Right cardiac atrium (tissue), 5 donors: ENCODE results near the gene SPATC1L. TPM values are rescaled to one million over a fixed set of nuclear protein-coding genes. Genes with fewer than 3 reads are reported as not detected.
A peak's percentile ranks its signal among the peaks of the same experiment; 100 is the strongest.

Experiments used
- ATAC-seq, 2 donors: fragments of 200-7000 bp; cut with Tn5 transposase; one replicate each; pipeline versions ENCODE4 v1.8.0 to v1.9.1; 2020; ENCODE audit warnings: moderate library complexity in 2 of 2, mild to moderate bottlenecking in 1 of 2
- DNase-seq, 3 donors: peaks; one replicate each; pipeline ENCODE4 v3.0.0-alpha.2; 2020
- H3K27ac ChIP-seq: one replicate; pipeline ENCODE4 v1.5.1; 2013; ENCODE audit warnings: mild to moderate bottlenecking, low read length, control low read depth, moderate library complexity
- H3K27me3 ChIP-seq: one replicate; pipeline ENCODE4 v1.6.1; 2013; ENCODE audit not compliant: control insufficient read depth, insufficient read depth
- H3K4me1 ChIP-seq: one replicate; pipeline ENCODE4 v1.6.1; 2013; ENCODE audit warnings: low read length; ENCODE audit not compliant: control insufficient read depth, insufficient read depth
- H3K4me3 ChIP-seq: one replicate; pipeline ENCODE4 v1.5.1; 2013; ENCODE audit warnings: low read length, control low read depth
- H3K9me3 ChIP-seq: one replicate; pipeline ENCODE4 v1.6.1; 2013; ENCODE audit warnings: low read length; ENCODE audit not compliant: control insufficient read depth
- WGBS: extraction: QIAGEN DNeasy Blood & Tissue Kit; methylation state at CpG from one replicate; pipeline ENCODE4 v1.1.7; 2013; 5-methylcytosine and 5-hydroxymethylcytosine counted together
- intact Hi-C, 4 donors: fragments of 100-400 bp; cut with DNase I; formaldehyde crosslinking; loops; one replicate each; pipeline versions ENCODE4 v1.11.0 to v1.14.0; 2022 to 2023
- polyA plus RNA-seq: library from polyadenylated mRNA; stranded (reverse); fragments of 200-250 nt; gene quantifications from one replicate; pipeline ENCODE4 v1.2.3, GENCODE V29; 2013
- total RNA-seq, 4 donors: library from RNA; stranded (reverse); fragmentation: NEBNext Ultra II Directional; extraction: Animal tissue kit (Norgen Biotek cat#: 25700); gene quantifications; one replicate each; pipeline ENCODE4 v1.2.1, GENCODE V29; 2021
- donor health status: healthy with polysubstance abuse.
- donor health status: DM: no; HTN: yes; CAD: no.
- donor health status: DM: no; HTN: no; CAD: no.
- donor health status: DM: no; HTN: yes; CAD: no; lungs with severe emphysema.
- donor health status: DM: yes; HTN: yes; CAD: no.

SPATC1L gene
- total and polyA plus RNA-seq, 5 donors, result 8.8 to 12.0 (median 11.3) TPM

DNA sequence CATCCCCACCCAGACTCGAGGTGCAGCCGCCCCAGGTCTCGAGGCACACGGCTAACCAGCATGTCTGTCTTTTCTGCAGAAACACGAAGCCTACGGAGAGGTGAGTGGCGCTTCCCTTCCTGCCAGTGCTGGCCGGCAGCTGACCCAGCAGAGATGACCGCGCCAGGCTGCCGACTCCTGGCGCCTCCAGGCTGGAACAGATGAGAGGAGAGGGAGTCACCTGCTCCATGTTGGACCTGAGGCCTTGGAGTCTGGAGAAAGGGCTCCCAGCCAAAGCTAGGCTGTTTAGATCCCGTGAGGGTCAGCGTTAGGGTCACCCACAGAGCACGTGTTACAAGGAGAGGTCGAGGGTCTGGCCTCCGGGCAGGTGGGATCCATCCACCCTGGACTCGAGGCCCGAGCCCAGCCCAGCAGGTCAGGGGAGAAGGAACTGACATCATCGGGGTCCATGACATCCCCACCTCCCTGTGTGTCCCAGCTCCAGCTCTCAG, 71.5 kb downstream of the SPATC1L start:
- intact Hi-C loops, result loop anchor here in 1 of 4 donors (10.0 kb wide), 1 partner anchor 108 kb away; no protein-coding TSS in a partner anchor
- DNase-seq, result peak; percentile 10 to 38 (median 34)
- Histone ChIP-seq H3K27me3 (no peaks in the 10 kb centered on the region), H3K27ac (no peak overlapping the region), H3K9me3 (no peaks in the 10 kb centered on the region), H3K4me3 (no peak overlapping the region), H3K4me1 (no peaks in the 10 kb centered on the region)
- no peak for ATAC-seq
- 95% methylated on average over 20 of the region's 20 CpGs for WGBS

DNA sequence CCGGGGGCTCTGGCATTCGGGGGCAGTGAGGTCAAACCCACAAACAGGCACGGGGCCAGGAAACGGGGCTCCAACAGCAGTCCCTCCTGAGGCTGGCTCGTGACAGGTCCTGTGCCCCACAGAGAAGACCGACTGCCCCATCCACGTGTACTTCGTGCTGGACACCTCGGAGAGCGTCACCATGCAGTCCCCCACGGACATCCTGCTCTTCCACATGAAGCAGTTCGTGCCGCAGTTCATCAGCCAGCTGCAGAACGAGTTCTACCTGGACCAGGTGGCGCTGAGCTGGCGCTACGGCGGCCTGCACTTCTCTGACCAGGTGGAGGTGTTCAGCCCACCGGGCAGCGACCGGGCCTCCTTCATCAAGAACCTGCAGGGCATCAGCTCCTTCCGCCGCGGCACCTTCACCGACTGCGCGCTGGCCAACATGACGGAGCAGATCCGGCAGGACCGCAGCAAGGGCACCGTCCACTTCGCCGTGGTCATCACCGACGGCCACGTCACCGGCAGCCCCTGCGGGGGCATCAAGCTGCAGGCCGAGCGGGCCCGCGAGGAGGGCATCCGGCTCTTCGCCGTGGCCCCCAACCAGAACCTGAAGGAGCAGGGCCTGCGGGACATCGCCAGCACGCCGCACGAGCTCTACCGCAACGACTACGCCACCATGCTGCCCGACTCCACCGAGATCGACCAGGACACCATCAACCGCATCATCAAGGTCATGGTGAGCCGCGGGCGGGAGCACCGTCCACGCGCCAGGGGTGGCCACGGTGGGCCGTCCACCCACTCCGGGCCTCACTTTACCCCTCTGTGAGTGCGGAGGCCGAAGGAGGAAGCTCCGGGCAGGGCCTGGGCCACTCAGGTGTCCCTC, 72.2 kb downstream of the SPATC1L start:
- DNase-seq (peak; percentile 18 to 65 (median 56)), ATAC-seq (no peak)
- Histone ChIP-seq H3K27ac (no peak overlapping the region), H3K9me3 (no peaks in the 10 kb centered on the region), H3K27me3 (no peaks in the 10 kb centered on the region), H3K4me3 (no peak overlapping the region), H3K4me1 (no peaks in the 10 kb centered on the region)
- intact Hi-C loops, result loop anchor here in 1 of 4 donors (10.0 kb wide), 1 partner anchor 107 kb away; no protein-coding TSS in a partner anchor
- WGBS, result 95% methylated on average over 69 of the region's 69 CpGs

DNA sequence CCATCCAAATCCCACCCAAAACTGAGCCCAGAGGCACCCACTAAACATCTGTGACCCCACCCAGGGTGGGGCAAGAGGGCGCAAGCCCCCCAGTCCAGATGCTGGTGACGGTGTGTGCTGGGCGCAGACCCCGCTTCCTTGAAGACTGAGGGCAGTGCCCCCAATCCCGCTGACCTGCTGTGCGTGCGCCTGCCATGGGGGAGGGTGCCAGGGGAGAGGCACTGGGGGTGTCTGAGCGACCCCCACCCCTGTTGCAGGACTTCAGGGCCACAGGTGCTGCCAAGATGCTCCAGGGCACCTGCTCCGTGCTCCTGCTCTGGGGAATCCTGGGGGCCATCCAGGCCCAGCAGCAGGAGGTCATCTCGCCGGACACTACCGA, 73.1 kb downstream of the SPATC1L start:
- DNase-seq (peak; percentile 27 to 60 (median 48)), ATAC-seq (peak in 1 of 2 donors; percentile 7)
- 89% methylated on average over 12 of the region's 12 CpGs for WGBS

More for the DNA sequence above, 73.1 kb downstream of the SPATC1L start:
- H3K9me3 ChIP-seq, result no peaks in the 10 kb centered on the region
- intact Hi-C loops, result loop anchor here in 1 of 4 donors (10.0 kb wide), 1 partner anchor 106 kb away; no protein-coding TSS in a partner anchor
- H3K4me3 ChIP-seq, result no peak overlapping the region
- H3K4me1 ChIP-seq, result no peaks in the 10 kb centered on the region
- H3K27me3 ChIP-seq, result no peaks in the 10 kb centered on the region
- no peak overlapping the region for H3K27ac ChIP-seq

Other genes starting within 250 kb of the SPATC1L start
- 100 to 1,000 TPM; 112 to 192 (median 171) TPM for gene COL6A1, start 202.7 kb downstream of the SPATC1L start, total RNA-seq
- gene COL6A1, start 202.7 kb downstream of the SPATC1L start, polyA plus RNA-seq, result 165 TPM
- 100 to 1,000 TPM; 198 to 323 (median 274) TPM for gene COL6A2, start 86.3 kb downstream of the SPATC1L start, total RNA-seq
- 210 TPM for gene COL6A2, start 86.3 kb downstream of the SPATC1L start, polyA plus RNA-seq
- 1 to 10 TPM; 1.6 to 3.5 (median 2.0) TPM for gene FTCD, start 28.9 kb downstream of the SPATC1L start, total RNA-seq
- gene FTCD, start 28.9 kb downstream of the SPATC1L start, polyA plus RNA-seq, result 1.00 TPM
- gene LSS, start 44.3 kb upstream of the SPATC1L start, total RNA-seq, result 10 to 100 TPM; 55.0 to 91.9 (median 79.7) TPM
- 34.1 TPM for gene LSS, start 44.3 kb upstream of the SPATC1L start, polyA plus RNA-seq
- gene MCM3AP, start 101.2 kb upstream of the SPATC1L start, total RNA-seq, result 10 to 100 TPM; 59.4 to 62.1 (median 60.6) TPM
- gene MCM3AP, start 101.2 kb upstream of the SPATC1L start, polyA plus RNA-seq, result 26.0 TPM
- gene YBEY, start 101.9 kb upstream of the SPATC1L start, total RNA-seq, result 10 to 100 TPM; 13.9 to 18.5 (median 16.4) TPM
- 10.2 TPM for gene YBEY, start 101.9 kb upstream of the SPATC1L start, polyA plus RNA-seq
- 1 to 10 TPM in 3 of 4 donors, under 1 TPM in 1; 0.84 to 2.1 (median 1.7) TPM for gene C21orf58, start 139.4 kb upstream of the SPATC1L start, total RNA-seq
- gene C21orf58, start 139.4 kb upstream of the SPATC1L start, polyA plus RNA-seq, result 1.4 TPM
- gene PCNT, start 139.7 kb upstream of the SPATC1L start, total RNA-seq, result 10 to 100 TPM; 25.3 to 29.6 (median 27.9) TPM
- gene PCNT, start 139.7 kb upstream of the SPATC1L start, polyA plus RNA-seq, result 20.8 TPM